HFF-Myc (cell line): ENCODE data around the gene EI24.
"Not testable (repeated sequence)": the region's sequence is repeated elsewhere in the genome, so short reads cannot be mapped to it uniquely, and the experiment has no call there.

Experiments used
- DNase-seq: peaks from one replicate; pipeline ENCODE4 v3.0.0-alpha.2; 2011; ENCODE audit warnings: low read depth; ENCODE audit errors: extremely low read depth
- H3K4me3 ChIP-seq: replicated peaks from 2 replicates; pipeline ENCODE4 v1.5.1; 2011; ENCODE audit warnings: low read depth, mild to moderate bottlenecking, control low read depth, low read length
- CTCF ChIP-seq: IDR thresholded peaks from 2 replicates; pipeline ENCODE4 v1.5.1; 2012; ENCODE audit warnings: mild to moderate bottlenecking, low read depth, low read length, control low read depth; ENCODE audit errors: missing control alignments

The EI24 gene

GRCh38 chr11:125568970-125569914 lies at the start of gene EI24:
Gene EI24 (plus strand): TSS chr11:125569477. CDS start chr11:125572528, 3,051 bp downstream.
- peak; percentile 69 for TF ChIP-seq CTCF
- DNase-seq: peak; percentile 56
- peak within 1 kb of the TSS; percentile 99 for H3K4me3 ChIP-seq

- TF ChIP-seq CTCF: no peak
- H3K4me3 ChIP-seq: no peak overlapping the region
- DNase-seq: no peak
Measured at GRCh38 chr11:125519860-125520834, 49.1 kb upstream of the EI24 start.

GRCh38 chr11:125525303-125525702 lies 44.0 kb upstream of the EI24 start:
- DNase-seq: no peak
- no peak overlapping the region for H3K4me3 ChIP-seq
- TF ChIP-seq CTCF: no peak

GRCh38 chr11:125532668-125533067 lies 36.6 kb upstream of the EI24 start:
- no peak for DNase-seq

GRCh38 chr11:125535585-125535984 lies 33.7 kb upstream of the EI24 start:
- H3K4me3 ChIP-seq: no peak overlapping the region
- TF ChIP-seq CTCF: no peak
- no peak for DNase-seq

More at GRCh38 chr11:125532668-125533067, 36.6 kb upstream of the EI24 start:
- no peak overlapping the region for H3K4me3 ChIP-seq
- TF ChIP-seq CTCF: no peak

GRCh38 chr11:125536834-125537233 lies 32.4 kb upstream of the EI24 start:
- not testable (repeated sequence) for H3K4me3 ChIP-seq, DNase-seq

- no peak overlapping the region for H3K4me3 ChIP-seq
- TF ChIP-seq CTCF: no peak
- no peak for DNase-seq
Measured at GRCh38 chr11:125542709-125543108, 26.6 kb upstream of the EI24 start.
